ENCODE measurements around the gene KCTD2. TPM values are rescaled to one million over a fixed set of nuclear protein-coding genes. Genes with fewer than 3 reads are reported as not detected.
"Not testable (repeated sequence)": the region's sequence is repeated elsewhere in the genome, so short reads cannot be mapped to it uniquely, and the experiment has no call there.

KCTD2 gene
- total and polyA plus RNA-seq, 5 donors from 2014 or later: 5.8 to 23.4 (median 8.5) TPM

DNA sequence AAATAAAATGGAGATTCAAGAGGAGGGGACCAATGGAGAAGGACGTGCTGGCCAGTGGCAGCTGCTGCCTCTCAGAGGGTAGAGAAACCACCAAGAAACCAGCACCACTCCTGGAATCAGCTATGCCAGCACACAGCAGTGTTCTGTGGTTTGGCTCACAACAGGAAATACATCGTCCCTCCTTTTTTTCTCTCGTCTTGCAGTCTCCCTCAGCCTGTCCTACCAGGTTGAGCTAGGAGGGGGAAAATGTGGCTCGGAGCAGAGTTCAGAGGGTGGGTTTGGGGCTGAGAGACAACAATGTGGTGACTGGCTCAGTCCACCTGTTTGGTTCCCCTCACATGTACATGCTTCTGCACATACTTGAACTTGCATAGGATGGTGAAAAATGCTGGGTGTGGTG, 20.8 kb downstream of the KCTD2 start:
- peak overlapping the region; percentile 19 for H3K4me3 ChIP-seq (ENCODE audit: low read depth, low read length)
- DNase-seq: peak in 1 of 3 donors; percentile 80

DNA sequence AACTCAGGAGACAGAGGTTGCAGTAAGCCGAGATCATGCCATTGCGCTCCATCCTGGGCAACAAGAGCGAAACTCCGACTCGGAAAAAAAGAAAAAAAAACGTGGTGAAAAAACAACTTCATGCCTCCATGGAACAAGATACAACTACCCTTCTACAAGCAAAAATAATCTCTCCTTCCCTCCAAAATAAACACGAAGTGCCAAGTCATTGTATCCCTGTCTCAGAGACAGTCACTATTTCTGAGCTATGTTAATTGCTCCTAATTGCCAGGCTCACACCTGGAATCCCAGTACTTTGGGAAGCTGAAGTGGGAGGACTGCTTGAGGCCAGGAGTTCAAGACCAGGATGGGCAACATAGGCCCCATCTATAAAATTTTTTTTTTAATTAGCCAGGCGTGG, 21.7 kb downstream of the KCTD2 start:
- Mint-ChIP-seq H3K36me3 (peaks cover 4% of the 10 kb centered on the region), H3K9me3 (no peaks in the 10 kb centered on the region), H3K4me1 (peaks cover 0 to 23% (median 11%) of the 10 kb centered on the region in 4 donors), H3K4me3 (no peak overlapping the region), H3K27ac (peak overlapping the region in 1 of 3 donors; percentile 56), H3K27me3 (no peaks in the 10 kb centered on the region)
- ATAC-seq (ENCODE audit: low read depth in 2 of 2) (no peak), DNase-seq (no peak)
- Histone ChIP-seq H3K9me3 (ENCODE audit: control insufficient read depth in 2 of 2, low read length in 2 of 2) (no peaks in the 10 kb centered on the region), H3K36me3 (ENCODE audit: control insufficient read depth, insufficient read depth, low read length) (peaks cover 13% of the 10 kb centered on the region), H3K4me1 (ENCODE audit: control insufficient read depth, insufficient read depth, low read length, poor library complexity, severe bottlenecking) (peaks cover 6% of the 10 kb centered on the region), H3K27ac (ENCODE audit: insufficient read depth, low read length, poor library complexity, severe bottlenecking) (no peak overlapping the region), H3K27me3 (ENCODE audit: control insufficient read depth, insufficient read depth, low read length) (no peaks in the 10 kb centered on the region), H3K4me3 (ENCODE audit: low read depth, low read length) (no peak overlapping the region)

More for the DNA sequence above, 20.8 kb downstream of the KCTD2 start:
- no peak overlapping the region for H3K27ac ChIP-seq (ENCODE audit: insufficient read depth, low read length, poor library complexity, severe bottlenecking)
- H3K27me3 ChIP-seq (ENCODE audit: control insufficient read depth, insufficient read depth, low read length): no peaks in the 10 kb centered on the region
- peaks cover 4% of the 10 kb centered on the region for H3K36me3 Mint-ChIP-seq
- H3K9me3 Mint-ChIP-seq: no peaks in the 10 kb centered on the region
- H3K9me3 ChIP-seq (ENCODE audit: control insufficient read depth in 2 of 2, low read length in 2 of 2): no peaks in the 10 kb centered on the region
- H3K36me3 ChIP-seq (ENCODE audit: control insufficient read depth, insufficient read depth, low read length): peaks cover 22% of the 10 kb centered on the region
- H3K27me3 Mint-ChIP-seq: no peaks in the 10 kb centered on the region
- peaks cover 6% of the 10 kb centered on the region for H3K4me1 ChIP-seq (ENCODE audit: control insufficient read depth, insufficient read depth, low read length, poor library complexity, severe bottlenecking)
- H3K27ac Mint-ChIP-seq: peak overlapping the region in 2 of 3 donors; percentile 73 to 87
- peak overlapping the region in 3 of 4 donors; percentile 45 to 69 (median 60) for H3K4me3 Mint-ChIP-seq
- ATAC-seq (ENCODE audit: low read depth in 2 of 2): peak; percentile 70 to 78
- peaks cover 0 to 24% (median 13%) of the 10 kb centered on the region in 4 donors for H3K4me1 Mint-ChIP-seq

GRCh38 chr17:75069783-75070182, 22.8 kb downstream of the KCTD2 start:
- Mint-ChIP-seq H3K27me3 (no peaks in the 10 kb centered on the region), H3K4me1 (peaks cover 0 to 23% (median 11%) of the 10 kb centered on the region in 4 donors), H3K27ac (peak overlapping the region in 2 of 3 donors; percentile 38 to 71), H3K9me3 (no peaks in the 10 kb centered on the region), H3K4me3 (no peak overlapping the region), H3K36me3 (no peaks in the 10 kb centered on the region)
- ATAC-seq (ENCODE audit: low read depth in 2 of 2) (no peak), DNase-seq (peak in 1 of 3 donors; percentile 51)
- Histone ChIP-seq H3K36me3 (ENCODE audit: control insufficient read depth, insufficient read depth, low read length) (peaks cover 3% of the 10 kb centered on the region), H3K27ac (ENCODE audit: insufficient read depth, low read length, poor library complexity, severe bottlenecking) (no peak overlapping the region), H3K4me1 (ENCODE audit: control insufficient read depth, insufficient read depth, low read length, poor library complexity, severe bottlenecking) (peaks cover 6% of the 10 kb centered on the region), H3K9me3 (ENCODE audit: control insufficient read depth in 2 of 2, low read length in 2 of 2) (no peaks in the 10 kb centered on the region), H3K27me3 (ENCODE audit: control insufficient read depth, insufficient read depth, low read length) (no peaks in the 10 kb centered on the region), H3K4me3 (ENCODE audit: low read depth, low read length) (no peak overlapping the region)

GRCh38 chr17:75071478-75072271, 24.6 kb downstream of the KCTD2 start:
- H3K4me3 ChIP-seq (ENCODE audit: low read depth, low read length); H3K36me3 Mint-ChIP-seq; H3K9me3 Mint-ChIP-seq; ATAC-seq (ENCODE audit: low read depth in 2 of 2); H3K4me3 Mint-ChIP-seq; H3K27me3 ChIP-seq (ENCODE audit: control insufficient read depth, insufficient read depth, low read length); H3K4me1 ChIP-seq (ENCODE audit: control insufficient read depth, insufficient read depth, low read length, poor library complexity, severe bottlenecking); H3K27me3 Mint-ChIP-seq; H3K27ac Mint-ChIP-seq; H3K9me3 ChIP-seq (ENCODE audit: control insufficient read depth in 2 of 2, low read length in 2 of 2); DNase-seq; H3K36me3 ChIP-seq (ENCODE audit: control insufficient read depth, insufficient read depth, low read length); H3K27ac ChIP-seq (ENCODE audit: insufficient read depth, low read length, poor library complexity, severe bottlenecking): not testable (repeated sequence)
- H3K4me1 Mint-ChIP-seq: peaks cover 0 to 19% (median 9%) of the 10 kb centered on the region in 4 donors

GRCh38 chr17:75072909-75073308, 25.9 kb downstream of the KCTD2 start:
- H3K27me3 Mint-ChIP-seq; H3K36me3 ChIP-seq (ENCODE audit: control insufficient read depth, insufficient read depth, low read length); H3K36me3 Mint-ChIP-seq; H3K4me3 Mint-ChIP-seq; H3K27ac ChIP-seq (ENCODE audit: insufficient read depth, low read length, poor library complexity, severe bottlenecking); H3K4me3 ChIP-seq (ENCODE audit: low read depth, low read length); H3K27ac Mint-ChIP-seq; H3K9me3 Mint-ChIP-seq; ATAC-seq (ENCODE audit: low read depth in 2 of 2); DNase-seq; H3K9me3 ChIP-seq (ENCODE audit: control insufficient read depth in 2 of 2, low read length in 2 of 2); H3K27me3 ChIP-seq (ENCODE audit: control insufficient read depth, insufficient read depth, low read length): not testable (repeated sequence)
- H3K4me1 Mint-ChIP-seq: peaks cover 0 to 17% (median 8%) of the 10 kb centered on the region in 4 donors
- H3K4me1 ChIP-seq (ENCODE audit: control insufficient read depth, insufficient read depth, low read length, poor library complexity, severe bottlenecking): peaks cover 13% of the 10 kb centered on the region

DNA sequence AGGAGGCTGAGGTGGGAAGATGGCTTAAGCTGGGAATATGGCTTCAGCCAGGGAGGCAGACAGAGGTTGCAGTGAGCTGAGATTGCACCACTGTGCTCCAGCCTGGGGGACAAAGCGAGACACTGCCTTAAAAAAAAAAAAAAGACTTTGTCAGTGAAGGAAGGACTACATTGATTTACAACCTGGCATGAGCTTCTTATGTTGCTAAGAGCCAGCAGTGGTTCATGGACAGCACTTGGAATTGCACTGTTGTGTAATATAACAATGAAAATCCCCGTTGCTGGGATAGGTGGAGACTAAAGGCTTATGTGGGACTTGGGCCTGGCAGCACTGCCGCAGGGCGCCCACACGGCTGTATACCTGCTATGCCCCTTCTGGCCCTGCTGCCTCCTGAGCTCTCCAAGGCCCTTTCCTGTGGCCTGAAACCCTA, 26.6 kb downstream of the KCTD2 start:
- H3K36me3 Mint-ChIP-seq: no peaks in the 10 kb centered on the region
- H3K36me3 ChIP-seq (ENCODE audit: control insufficient read depth, insufficient read depth, low read length): no peaks in the 10 kb centered on the region
- no peaks in the 10 kb centered on the region for H3K9me3 ChIP-seq (ENCODE audit: control insufficient read depth in 2 of 2, low read length in 2 of 2)
- no peak overlapping the region for H3K4me3 ChIP-seq (ENCODE audit: low read depth, low read length)
- no peaks in the 10 kb centered on the region for H3K9me3 Mint-ChIP-seq
- peaks cover 17% of the 10 kb centered on the region for H3K4me1 ChIP-seq (ENCODE audit: control insufficient read depth, insufficient read depth, low read length, poor library complexity, severe bottlenecking)
- no peak overlapping the region for H3K27ac ChIP-seq (ENCODE audit: insufficient read depth, low read length, poor library complexity, severe bottlenecking)
- H3K27me3 ChIP-seq (ENCODE audit: control insufficient read depth, insufficient read depth, low read length): no peaks in the 10 kb centered on the region
- H3K27ac Mint-ChIP-seq: no peak overlapping the region
- DNase-seq (no peak), ATAC-seq (ENCODE audit: low read depth in 2 of 2) (no peak)
- peaks cover 0 to 17% (median 5%) of the 10 kb centered on the region in 4 donors for H3K4me1 Mint-ChIP-seq
- peak overlapping the region in 1 of 4 donors; percentile 43 for H3K4me3 Mint-ChIP-seq
- H3K27me3 Mint-ChIP-seq: no peaks in the 10 kb centered on the region

DNA sequence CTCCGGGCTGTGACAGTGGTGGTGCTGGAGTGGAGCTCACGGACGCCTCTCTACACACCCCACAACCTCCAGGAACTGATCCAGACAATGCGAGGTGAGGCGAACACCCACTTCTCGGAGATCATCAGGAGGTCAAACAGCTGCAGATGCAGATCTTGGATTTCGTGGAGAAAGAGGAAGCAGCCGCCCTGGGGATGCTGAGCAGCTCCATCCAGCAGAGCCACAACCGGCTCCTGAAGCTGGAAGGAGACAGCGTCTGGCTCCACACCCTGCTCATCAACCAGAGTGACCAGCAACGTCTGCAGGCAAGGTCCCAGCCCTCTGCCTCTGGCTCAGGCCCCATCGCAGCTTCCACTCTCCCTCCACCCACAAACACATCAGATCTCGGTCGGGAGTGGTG, 27.5 kb downstream of the KCTD2 start:
- Histone ChIP-seq H3K27me3 (ENCODE audit: control insufficient read depth, insufficient read depth, low read length) (no peaks in the 10 kb centered on the region), H3K36me3 (ENCODE audit: control insufficient read depth, insufficient read depth, low read length) (no peaks in the 10 kb centered on the region), H3K9me3 (ENCODE audit: control insufficient read depth in 2 of 2, low read length in 2 of 2) (no peaks in the 10 kb centered on the region), H3K4me1 (ENCODE audit: control insufficient read depth, insufficient read depth, low read length, poor library complexity, severe bottlenecking) (peaks cover 17% of the 10 kb centered on the region), H3K27ac (ENCODE audit: insufficient read depth, low read length, poor library complexity, severe bottlenecking) (no peak overlapping the region), H3K4me3 (ENCODE audit: low read depth, low read length) (no peak overlapping the region)
- Mint-ChIP-seq H3K27ac (no peak overlapping the region), H3K36me3 (no peaks in the 10 kb centered on the region), H3K27me3 (no peaks in the 10 kb centered on the region), H3K4me1 (peaks cover 0 to 17% (median 5%) of the 10 kb centered on the region in 4 donors), H3K9me3 (no peaks in the 10 kb centered on the region), H3K4me3 (no peak overlapping the region)
- ATAC-seq (ENCODE audit: low read depth in 2 of 2) (no peak), DNase-seq (no peak)
